ENCODE data around the gene COX7A1.

The COX7A1 gene

DNA sequence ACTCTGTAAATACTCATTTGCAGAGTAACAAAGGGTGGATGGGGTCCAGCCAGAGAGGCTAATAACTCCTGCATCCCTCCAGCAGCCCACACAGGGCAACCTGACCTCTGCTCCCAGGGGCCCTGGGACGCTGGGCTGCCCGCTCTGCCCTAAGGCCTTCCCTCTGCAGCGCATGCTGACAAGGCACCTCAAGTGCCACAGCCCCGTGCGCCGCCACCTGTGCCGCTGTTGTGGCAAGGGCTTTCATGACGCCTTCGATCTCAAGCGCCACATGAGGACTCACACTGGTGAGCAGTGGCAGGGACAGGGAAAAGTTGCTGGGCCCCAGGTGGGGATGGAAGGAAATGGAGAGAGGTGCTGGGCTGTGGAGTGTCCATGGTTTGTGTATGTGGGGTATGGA is 39.6 kb downstream of the COX7A1 start:
- DNase-seq (ENCODE audit: low spot score), result no peak

DNA sequence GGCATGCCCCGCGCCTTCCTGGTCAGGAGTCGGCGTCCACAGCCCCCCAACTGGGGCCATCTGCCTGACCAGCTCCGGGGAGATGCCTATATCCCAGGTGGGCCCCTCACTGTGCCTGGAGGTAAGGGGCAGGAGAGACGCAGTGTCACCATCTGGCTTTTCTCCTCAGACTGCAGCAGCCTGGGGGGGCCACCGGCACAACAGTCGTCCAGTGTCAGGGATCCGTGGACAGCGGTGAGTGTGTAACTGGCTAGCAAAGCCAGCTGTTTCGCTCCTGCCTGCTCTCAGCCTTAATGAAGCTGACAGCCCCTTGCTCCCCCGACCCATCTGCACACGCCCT is 41.1 kb downstream of the COX7A1 start:
- DNase-seq (ENCODE audit: low spot score), result no peak

DNA sequence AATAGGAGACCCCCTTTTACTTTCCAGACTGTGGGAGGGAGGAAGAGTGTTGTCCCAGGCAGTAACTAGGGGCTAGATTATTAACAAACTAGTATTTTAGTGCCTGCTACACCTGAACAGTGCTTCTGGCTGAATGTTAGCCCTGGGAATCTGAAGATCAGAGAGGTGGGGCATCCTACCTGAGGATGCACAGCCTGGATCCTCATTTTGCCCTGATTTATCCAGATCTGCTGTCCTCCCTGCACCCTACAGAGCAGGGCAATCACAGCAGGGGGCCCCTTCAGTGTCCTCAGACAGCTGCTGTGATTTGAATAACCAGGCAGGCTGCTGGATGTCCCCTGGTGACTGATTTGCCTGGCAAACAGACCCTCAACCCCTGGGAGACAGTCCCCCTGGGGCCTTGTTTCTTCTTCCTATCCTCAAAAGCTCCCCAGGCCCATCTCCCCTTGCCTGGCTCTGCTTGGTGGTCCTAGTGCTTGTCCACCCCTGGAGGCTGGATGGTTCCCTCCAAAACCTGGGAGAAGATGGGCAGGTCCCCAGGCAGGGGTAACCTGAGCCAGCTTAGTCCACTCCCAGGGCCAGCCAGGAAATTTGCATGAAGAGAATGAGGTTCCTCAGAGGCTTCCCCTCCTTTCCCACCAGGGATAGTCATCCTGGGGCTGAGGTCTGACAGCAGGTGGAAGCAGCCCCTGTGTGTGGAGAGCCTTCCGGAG is 41.6 kb downstream of the COX7A1 start, which contains the start of gene OVOL3:
Gene OVOL3, plus strand, starts transcription at position 657 of the 713 bp plus-strand sequence. CDS start 60 bp downstream, outside the sequence.
- DNase-seq (ENCODE audit: low spot score), result no peak

DNA sequence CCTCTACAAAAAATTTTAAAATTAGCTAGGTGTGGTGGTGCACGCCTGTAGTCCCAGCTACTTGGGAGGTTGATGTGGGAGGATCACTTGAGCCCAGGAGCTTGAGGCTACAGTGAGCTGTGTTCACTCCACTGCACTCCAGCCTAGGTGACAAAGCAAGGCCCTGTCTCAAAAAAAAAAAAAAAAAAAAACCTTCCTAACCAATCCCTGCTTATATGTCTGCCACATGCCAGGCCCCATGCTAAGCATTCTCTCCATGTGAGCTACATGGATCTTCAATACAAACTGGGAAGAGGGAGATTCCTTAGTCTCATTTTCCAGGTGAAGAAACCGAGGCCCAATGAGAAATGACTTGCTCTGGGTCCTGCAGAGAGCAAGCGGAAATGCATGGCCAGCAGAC is 43.6 kb downstream of the COX7A1 start:
- DNase-seq (ENCODE audit: low spot score), result no peak

DNA sequence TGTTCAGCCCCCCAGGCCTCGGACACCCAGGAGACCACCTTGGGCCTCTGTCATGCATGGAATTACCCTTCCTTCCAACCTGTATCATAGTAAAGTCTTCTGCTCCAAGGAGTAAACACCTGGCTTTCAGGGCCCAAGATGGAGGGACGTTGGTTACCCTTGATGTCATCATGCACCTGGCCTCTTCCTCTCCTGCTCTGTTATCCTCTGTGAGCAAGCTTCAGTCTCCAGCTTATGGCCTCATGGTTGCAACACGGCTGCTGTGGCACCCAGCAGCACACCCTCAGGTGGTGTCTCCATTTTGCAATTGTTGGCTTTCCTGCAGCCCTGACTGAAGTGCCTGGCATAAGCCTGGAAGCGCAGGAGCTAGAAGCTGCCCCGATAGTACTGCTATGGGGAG is 45.3 kb downstream of the COX7A1 start:
- no peak for DNase-seq (ENCODE audit: low spot score)

DNA sequence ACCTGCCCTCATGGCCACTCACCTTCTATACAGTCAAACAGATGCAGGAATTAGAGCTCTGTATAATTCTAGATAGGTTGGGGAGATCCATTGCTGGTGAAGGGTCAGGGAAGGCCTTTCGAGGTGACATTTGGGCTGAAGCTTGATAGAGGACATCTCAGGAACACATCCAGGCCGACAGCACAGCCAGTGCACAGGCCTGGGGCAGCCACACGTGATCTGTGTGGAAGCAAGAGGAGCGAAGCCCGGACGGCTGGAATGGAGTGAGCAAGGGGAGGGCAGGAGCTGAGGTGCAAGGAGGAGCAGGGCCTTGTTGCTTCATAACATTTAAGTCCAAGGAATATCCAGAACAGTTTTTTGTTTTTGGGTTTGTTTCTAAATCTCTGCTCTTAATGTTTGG is 45.8 kb downstream of the COX7A1 start:
- no peak for DNase-seq (ENCODE audit: low spot score)

DNA sequence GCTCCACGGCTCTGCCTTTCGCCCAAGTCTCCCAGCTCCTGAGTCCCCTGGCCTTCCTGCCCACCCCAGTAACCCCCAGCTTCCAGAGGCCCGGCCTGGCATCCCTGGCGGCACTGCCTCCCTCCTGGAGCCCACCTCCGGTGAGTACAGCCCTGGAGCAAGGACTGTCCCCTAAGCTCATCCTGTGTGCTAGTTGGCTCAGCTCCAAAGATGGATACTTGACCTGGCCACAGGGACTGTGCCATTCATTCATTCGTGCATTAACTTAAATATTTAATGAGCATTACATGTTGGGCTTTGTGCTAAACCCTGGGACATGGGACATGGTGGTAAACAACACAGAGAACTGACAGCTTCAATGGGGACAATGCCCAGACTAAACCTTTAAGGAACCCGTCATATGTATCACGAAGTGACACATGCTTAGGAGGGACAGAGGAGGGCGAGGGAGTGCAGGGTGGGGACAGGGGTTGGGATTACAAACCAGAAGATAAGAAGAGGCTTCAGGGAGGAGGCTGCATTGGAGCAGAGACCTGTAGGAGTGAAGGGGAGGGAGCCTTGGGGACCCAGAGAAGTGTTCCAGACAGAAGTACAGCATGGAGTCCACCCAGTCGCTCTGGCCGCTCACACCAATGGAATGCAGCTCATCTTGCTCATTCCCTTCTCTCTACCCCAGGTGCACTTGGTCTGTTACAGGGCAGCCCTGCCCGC is 48.2 kb downstream of the COX7A1 start:
- DNase-seq (ENCODE audit: low spot score), result peak; percentile 68

DNA sequence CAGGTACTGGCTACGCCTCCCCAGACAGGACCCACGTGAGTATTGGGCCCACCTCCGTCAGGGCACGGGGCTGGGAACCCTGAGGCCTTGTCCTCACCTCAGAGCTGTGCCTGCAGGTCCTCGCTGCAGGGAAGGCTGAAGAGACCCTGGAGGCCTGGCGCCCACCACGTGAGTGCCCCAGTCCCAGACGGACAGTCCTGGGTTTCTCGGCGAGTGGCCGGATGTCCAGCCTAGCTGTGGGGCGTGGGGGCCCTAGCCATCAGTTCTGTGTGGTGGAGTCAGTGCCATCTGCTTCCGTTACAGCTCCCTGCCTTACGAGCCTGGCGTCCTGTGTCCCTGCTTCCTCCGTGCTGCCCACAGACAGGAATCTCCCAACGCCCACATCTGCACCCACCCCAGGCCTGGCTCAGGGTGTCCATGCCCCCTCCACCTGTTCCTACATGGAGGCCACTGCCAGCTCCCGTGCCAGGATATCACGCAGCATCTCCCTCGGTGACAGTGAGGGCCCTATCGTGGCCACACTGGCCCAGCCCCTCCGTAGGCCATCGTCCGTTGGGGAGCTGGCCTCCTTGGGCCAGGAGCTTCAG is 49.1 kb downstream of the COX7A1 start:
- no peak for DNase-seq (ENCODE audit: low spot score)

DNA sequence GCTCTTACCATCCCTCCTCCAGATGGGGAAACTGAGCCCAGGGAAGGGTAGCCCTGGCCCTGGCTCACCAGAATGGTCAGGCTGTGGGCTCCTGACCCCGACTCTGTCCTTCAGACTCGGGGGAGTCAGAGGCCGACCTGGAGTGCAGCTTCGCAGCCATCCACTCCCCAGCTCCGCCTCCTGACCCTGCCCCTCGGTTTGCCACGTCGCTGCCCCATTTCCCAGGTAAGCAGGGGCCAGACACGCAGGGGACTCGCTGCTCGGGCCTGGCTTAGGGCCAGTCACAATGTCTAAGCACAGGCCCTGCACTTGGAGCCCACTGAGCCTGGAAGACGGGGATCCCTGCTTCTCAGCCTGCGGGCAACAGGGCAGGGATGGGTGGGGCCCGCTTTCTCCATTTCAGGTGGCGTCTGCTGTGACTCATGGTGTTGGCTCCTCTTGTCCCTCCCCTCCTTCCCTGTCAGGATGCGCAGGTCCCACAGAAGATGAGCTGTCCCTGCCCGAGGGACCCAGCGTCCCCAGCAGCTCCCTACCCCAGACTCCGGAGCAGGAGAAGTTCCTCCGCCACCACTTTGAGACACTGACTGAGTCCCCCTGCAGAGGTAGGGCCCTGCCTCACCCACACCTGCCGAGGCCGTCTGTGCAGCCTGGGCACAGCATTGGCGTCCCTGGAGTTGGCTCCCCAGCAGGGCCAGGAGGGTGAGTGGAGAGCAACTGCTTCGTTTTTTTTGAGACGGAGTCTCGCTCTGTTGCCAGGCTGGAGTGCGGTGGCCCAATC is 50.5 kb downstream of the COX7A1 start:
- no peak for DNase-seq (ENCODE audit: low spot score)
